IPS DF 4.7 (cell line): ENCODE measurements around the gene MAGI3.
"Not testable (repeated sequence)": the region's sequence is repeated elsewhere in the genome, so short reads cannot be mapped to it uniquely, and the experiment has no call there.

Experiments
- DNase-seq: peaks from one replicate; pipeline ENCODE4 v3.0.0-alpha.2; 2013; ENCODE audit warnings: low spot score; ENCODE audit errors: extremely low read depth

The MAGI3 gene

GRCh38 chr1:113686891-113687618 is 296.7 kb downstream of the MAGI3 start:
- DNase-seq, result no peak

DNA sequence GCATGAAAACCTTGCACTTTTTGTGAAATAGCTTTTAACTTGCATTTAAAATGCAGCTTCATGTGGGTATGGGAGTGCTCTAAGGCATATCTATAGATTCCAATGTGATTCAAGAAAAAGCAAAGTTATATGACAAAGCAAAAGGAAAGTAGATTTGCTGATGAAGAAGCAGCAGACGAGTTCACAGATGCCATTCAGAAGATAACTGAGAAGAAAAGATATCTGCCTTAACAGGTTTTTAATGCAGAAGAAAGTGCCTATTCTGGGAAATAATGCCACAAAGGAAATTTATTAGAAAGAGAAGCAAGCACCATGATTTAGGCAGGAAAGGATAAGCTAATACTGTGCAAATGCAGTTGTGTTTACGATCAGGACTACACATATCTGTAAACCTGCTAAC is 300.9 kb downstream of the MAGI3 start:
- DNase-seq, result no peak

GRCh38 chr1:113692342-113692741 is 302.0 kb downstream of the MAGI3 start:
- DNase-seq, result no peak

- DNase-seq, result no peak
Observed at GRCh38 chr1:113692824-113693431, 302.6 kb downstream of the MAGI3 start.

DNA sequence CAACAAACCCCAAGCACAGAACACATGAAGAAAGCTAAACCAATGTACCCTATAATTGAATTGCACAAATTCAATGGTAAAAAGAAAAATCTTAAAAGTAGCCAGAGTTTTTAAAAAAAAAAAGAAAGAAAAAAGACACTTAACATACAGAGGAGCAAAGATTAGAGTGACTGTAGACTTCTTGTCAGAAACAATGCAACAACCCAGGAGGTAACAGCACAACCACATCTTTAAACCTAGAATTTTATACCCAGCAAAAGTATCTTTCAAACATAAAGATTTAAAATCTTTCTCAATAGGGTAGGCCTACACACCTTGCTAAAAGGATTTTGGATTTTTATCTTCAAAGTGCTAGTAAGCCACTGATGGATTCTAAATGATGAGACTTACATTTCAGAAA is 304.6 kb downstream of the MAGI3 start:
- no peak for DNase-seq

DNA sequence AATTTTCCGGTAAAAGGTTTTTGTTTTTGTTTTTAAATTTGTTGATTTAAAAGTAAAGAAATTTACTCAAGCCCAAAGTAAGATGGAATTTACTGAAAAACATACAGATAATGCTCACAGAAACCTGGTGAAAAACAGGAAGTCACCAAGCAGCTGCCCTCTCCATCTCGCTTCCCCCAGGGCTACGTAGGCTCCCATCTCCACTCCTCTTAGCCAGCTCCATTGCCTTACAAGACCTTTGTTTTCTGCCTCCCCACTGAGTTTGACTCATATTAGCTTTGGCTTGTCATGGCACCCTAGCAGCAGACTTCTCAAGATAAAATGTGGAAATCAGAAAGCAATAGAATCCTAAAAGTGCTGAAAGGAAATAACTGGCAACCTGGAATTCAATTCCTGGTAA is 311.1 kb downstream of the MAGI3 start:
- peak; percentile 38 for DNase-seq

- no peak for DNase-seq
Observed at GRCh38 chr1:113714606-113715269, 324.4 kb downstream of the MAGI3 start.

GRCh38 chr1:113717506-113717905 is 327.2 kb downstream of the MAGI3 start:
- not testable (repeated sequence) for DNase-seq

- not testable (repeated sequence) for DNase-seq
Observed at GRCh38 chr1:113718621-113719020, 328.3 kb downstream of the MAGI3 start.

DNA sequence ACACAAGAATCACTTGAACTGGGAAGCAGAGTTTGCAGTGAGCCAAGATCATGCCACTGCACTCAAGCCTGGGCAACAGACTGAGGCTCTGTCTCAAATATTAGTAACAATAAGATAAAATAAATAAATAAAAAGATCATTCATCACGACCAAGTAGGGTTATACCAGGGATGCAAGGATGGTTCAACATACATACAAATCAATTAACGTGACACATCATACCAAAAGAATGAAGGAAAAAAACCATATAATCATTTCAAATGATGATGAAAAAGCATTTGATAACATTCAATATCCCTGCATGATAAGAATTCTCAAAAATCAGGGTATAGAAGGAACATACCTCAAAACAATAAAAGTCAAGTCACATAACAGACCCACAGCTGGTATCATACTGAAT is 330.7 kb downstream of the MAGI3 start:
- DNase-seq, result no peak

GRCh38 chr1:113732802-113733201 is 342.5 kb downstream of the MAGI3 start:
- DNase-seq, result no peak

- DNase-seq, result no peak
Observed at GRCh38 chr1:113734357-113735055, 344.2 kb downstream of the MAGI3 start.
